HepG2 (cell line): ENCODE measurements around the gene LOC128125822.

Source experiments
- HNRNPK ChIP-seq: fragments of 200-400 bp; formaldehyde crosslinking; IDR thresholded peaks from 2 replicates; pipeline ENCODE4 v1.6.1; 2018; ENCODE audit warnings: low read length, low read depth, moderate library complexity, mild to moderate bottlenecking; ENCODE audit not compliant: poor library complexity, severe bottlenecking
- MTA3 ChIP-seq: sonication (generic); formaldehyde crosslinking; IDR thresholded peaks from 2 replicates; pipeline ENCODE4 v1.4.0; 2020; ENCODE audit warnings: missing genetic modification reagents
- NFKBIZ ChIP-seq: IDR thresholded peaks from 2 replicates; pipeline ENCODE4 v1.6.1; 2018; ENCODE audit warnings: missing genetic modification reagents, missing compliant biosample characterization
- NONO ChIP-seq, 2 experiments: fragments of 450-650 bp in 1 of 2; sonication (generic) in 1 of 2; formaldehyde crosslinking in 1 of 2; IDR thresholded peaks in 1 of 2; conservative IDR thresholded peaks in 1 of 2; 2 replicates each; pipeline versions ENCODE4 v1.6.1 to v1.8.0; 2017 to 2022; ENCODE audit warnings: mild to moderate bottlenecking in 1 of 2, missing genetic modification reagents in 1 of 2, moderate library complexity in 1 of 2
- RORA ChIP-seq: sonication (generic); formaldehyde crosslinking; IDR thresholded peaks from 2 replicates; pipeline ENCODE4 v1.5.0; 2020; ENCODE audit warnings: mild to moderate bottlenecking, missing genetic modification reagents, moderate library complexity
- SMYD3 ChIP-seq: sonication (generic); formaldehyde crosslinking; IDR thresholded peaks from 2 replicates; pipeline ENCODE4 v1.8.1; 2023; ENCODE audit warnings: mild to moderate bottlenecking, missing genetic modification reagents
- TBX3 ChIP-seq: fragments of 450-650 bp; IDR thresholded peaks from 2 replicates; pipeline ENCODE4 v1.6.1; 2017; ENCODE audit warnings: antibody characterized with exemption, mild to moderate bottlenecking, inconsistent platforms, borderline replicate concordance
- ZFP1 ChIP-seq: IDR thresholded peaks from 2 replicates; pipeline ENCODE4 v1.6.1; 2016
- ZMAT3 ChIP-seq: sonication (generic); formaldehyde crosslinking; conservative IDR thresholded peaks from 2 replicates; pipeline ENCODE4 v1.7.0; 2021; ENCODE audit warnings: missing genetic modification reagents
- ZNF333 ChIP-seq: sonication (generic); formaldehyde crosslinking; IDR thresholded peaks from 2 replicates; pipeline ENCODE4 v1.4.0; 2020; ENCODE audit warnings: mild to moderate bottlenecking, missing genetic modification reagents, borderline replicate concordance
- ZNF367 ChIP-seq: sonication (generic); formaldehyde crosslinking; IDR thresholded peaks from 2 replicates; pipeline ENCODE4 v1.4.0; 2020; ENCODE audit warnings: missing genetic modification reagents, borderline replicate concordance
- ZNF512B ChIP-seq: sonication (generic); formaldehyde crosslinking; IDR thresholded peaks from 2 replicates; pipeline ENCODE4 v1.5.1; 2020; ENCODE audit warnings: missing genetic modification reagents, mild to moderate bottlenecking, borderline replicate concordance
- ZSCAN9 ChIP-seq: IDR thresholded peaks from 2 replicates; pipeline ENCODE4 v1.6.1; 2016; ENCODE audit warnings: borderline replicate concordance
- TF ChIP-seq, protein P1 (sequence below): IDR thresholded peaks from 2 replicates; pipeline ENCODE4 v1.6.1; 2016; ENCODE audit warnings: control low read depth
- TF ChIP-seq, protein P2 (sequence below), 2 experiments: sonication (generic) in 1 of 2; formaldehyde crosslinking in 1 of 2; IDR thresholded peaks; 2 replicates each; pipeline versions ENCODE4 v1.6.1 to v1.9.0; 2014 to 2022; ENCODE audit warnings: antibody characterized with exemption in 1 of 2, borderline replicate concordance in 1 of 2, inconsistent platforms in 1 of 2, low read depth in 1 of 2, missing genetic modification reagents in 1 of 2
- TF ChIP-seq, protein P3 (sequence below): fragments of 450-650 bp; IDR thresholded peaks from 2 replicates; pipeline ENCODE4 v1.6.1; 2017

Gene LOC128125822

DNA sequence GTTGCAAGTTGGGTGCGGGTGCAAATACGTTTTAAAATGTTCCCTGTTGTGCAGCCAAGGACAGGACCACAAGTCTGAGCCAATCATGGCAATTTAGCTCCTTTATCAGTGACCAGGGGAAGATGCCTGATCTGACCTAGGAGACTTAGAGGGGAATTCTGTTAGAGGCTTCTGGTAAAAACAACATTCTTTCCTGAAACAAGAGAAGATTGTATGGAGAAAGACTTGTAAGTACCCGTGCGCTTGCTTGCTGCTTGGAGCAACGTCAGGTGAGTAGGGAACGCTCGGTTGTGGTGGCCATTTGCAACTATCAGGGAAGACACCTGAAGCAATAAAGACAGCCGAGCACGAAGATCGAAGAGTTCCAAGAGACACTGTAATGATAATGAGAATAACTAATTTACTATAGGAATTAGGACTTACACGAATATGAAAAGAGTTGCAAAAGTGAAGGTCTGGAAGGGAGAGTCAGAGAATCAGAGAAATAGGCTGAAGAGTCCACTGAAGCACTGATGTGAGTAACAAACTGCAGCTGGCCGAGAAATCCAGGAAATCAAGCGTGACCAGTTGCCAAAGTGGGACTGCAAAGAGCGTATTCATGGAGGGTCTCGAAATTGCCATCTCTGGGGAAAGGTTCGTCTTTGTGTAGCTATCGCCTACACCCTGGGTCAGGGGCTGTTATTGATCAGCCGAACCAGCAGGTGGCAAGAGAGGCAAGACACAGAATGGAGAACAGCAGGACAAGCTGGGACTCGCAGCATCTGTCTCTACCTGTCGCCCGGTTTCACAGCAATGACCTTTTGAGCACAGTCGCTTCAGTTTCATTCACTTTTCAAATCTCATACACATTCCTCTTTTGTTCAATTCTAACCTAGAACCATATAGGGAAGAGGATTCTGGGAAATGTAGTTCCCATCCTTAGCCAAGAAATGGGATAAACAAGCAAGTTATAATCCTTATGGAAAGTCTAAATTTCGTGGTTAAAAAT, 26.1 kb downstream of the LOC128125822 start (continued):
- TF ChIP-seq, protein P1, sequence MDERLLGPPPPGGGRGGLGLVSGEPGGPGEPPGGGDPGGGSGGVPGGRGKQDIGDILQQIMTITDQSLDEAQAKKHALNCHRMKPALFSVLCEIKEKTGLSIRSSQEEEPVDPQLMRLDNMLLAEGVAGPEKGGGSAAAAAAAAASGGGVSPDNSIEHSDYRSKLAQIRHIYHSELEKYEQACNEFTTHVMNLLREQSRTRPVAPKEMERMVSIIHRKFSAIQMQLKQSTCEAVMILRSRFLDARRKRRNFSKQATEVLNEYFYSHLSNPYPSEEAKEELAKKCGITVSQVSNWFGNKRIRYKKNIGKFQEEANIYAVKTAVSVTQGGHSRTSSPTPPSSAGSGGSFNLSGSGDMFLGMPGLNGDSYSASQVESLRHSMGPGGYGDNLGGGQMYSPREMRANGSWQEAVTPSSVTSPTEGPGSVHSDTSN (CRISPR knock-in tag), result no peak
- TF ChIP-seq NFKBIZ (peak; percentile 10; the same call in 1 of the 2 replicates), NONO (IDR thresholded peaks at IDR 0.05) (no peak), NONO (CRISPR knock-in tag; conservative IDR thresholded peaks at IDR 0.05) (peak; percentile 65; the same call in 1 of the 2 replicates), MTA3 (CRISPR knock-in tag) (no peak), HNRNPK (no peak), ZNF367 (no peak), SMYD3 (CRISPR knock-in tag) (peak; percentile 81; the same call in 1 of the 2 replicates), ZSCAN9 (CRISPR knock-in tag) (no peak; the same call in 1 of the 2 replicates), ZMAT3 (CRISPR knock-in tag) (no peak), ZNF512B (CRISPR knock-in tag) (0 out of 2 replicates have a peak, but pooled peaks have one; percentile 22), RORA (CRISPR knock-in tag) (no peak), ZFP1 (no peak; the same call in 1 of the 2 replicates), TBX3 (no peak), ZNF333 (CRISPR knock-in tag) (no peak)
- TF ChIP-seq, protein P2, sequence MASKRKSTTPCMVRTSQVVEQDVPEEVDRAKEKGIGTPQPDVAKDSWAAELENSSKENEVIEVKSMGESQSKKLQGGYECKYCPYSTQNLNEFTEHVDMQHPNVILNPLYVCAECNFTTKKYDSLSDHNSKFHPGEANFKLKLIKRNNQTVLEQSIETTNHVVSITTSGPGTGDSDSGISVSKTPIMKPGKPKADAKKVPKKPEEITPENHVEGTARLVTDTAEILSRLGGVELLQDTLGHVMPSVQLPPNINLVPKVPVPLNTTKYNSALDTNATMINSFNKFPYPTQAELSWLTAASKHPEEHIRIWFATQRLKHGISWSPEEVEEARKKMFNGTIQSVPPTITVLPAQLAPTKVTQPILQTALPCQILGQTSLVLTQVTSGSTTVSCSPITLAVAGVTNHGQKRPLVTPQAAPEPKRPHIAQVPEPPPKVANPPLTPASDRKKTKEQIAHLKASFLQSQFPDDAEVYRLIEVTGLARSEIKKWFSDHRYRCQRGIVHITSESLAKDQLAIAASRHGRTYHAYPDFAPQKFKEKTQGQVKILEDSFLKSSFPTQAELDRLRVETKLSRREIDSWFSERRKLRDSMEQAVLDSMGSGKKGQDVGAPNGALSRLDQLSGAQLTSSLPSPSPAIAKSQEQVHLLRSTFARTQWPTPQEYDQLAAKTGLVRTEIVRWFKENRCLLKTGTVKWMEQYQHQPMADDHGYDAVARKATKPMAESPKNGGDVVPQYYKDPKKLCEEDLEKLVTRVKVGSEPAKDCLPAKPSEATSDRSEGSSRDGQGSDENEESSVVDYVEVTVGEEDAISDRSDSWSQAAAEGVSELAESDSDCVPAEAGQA (IDR thresholded peaks at IDR 0.05; ENCODE audit: low read depth), result no peak
- TF ChIP-seq, protein P2 (CRISPR knock-in tag; IDR thresholded peaks at IDR 0.05; ENCODE audit: borderline replicate concordance), result no peak; the same call in 1 of the 2 replicates
- TF ChIP-seq, protein P3, sequence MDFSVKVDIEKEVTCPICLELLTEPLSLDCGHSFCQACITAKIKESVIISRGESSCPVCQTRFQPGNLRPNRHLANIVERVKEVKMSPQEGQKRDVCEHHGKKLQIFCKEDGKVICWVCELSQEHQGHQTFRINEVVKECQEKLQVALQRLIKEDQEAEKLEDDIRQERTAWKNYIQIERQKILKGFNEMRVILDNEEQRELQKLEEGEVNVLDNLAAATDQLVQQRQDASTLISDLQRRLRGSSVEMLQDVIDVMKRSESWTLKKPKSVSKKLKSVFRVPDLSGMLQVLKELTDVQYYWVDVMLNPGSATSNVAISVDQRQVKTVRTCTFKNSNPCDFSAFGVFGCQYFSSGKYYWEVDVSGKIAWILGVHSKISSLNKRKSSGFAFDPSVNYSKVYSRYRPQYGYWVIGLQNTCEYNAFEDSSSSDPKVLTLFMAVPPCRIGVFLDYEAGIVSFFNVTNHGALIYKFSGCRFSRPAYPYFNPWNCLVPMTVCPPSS, result no peak
